Smooth muscle cell (in vitro differentiated cells): Measurements from ENCODE around the gene KIAA0513. TPM values are rescaled to one million over a fixed set of nuclear protein-coding genes. Genes with fewer than 3 reads are reported as not detected.

Experiments
- DNase-seq: peaks from one replicate; lab custom pipeline; 2025; ENCODE audit not compliant: unreplicated experiment; lab: John Stamatoyannopoulos, UW
- H2AFZ ChIP-seq: fragments of 200-600 bp; sonication (generic); 2 replicates; pipeline ENCODE4 v1.6.0; 2016; ENCODE audit warnings: antibody characterized with exemption, low read depth, mild to moderate bottlenecking
- H3F3A ChIP-seq: fragments of 200-600 bp; sonication (generic); 2 replicates; pipeline ENCODE4 v1.6.0; 2017; ENCODE audit warnings: antibody characterized with exemption, low read depth
- H3K27ac ChIP-seq: fragments of 200-600 bp; sonication (generic); 2 replicates; pipeline ENCODE4 v1.5.1; 2016; ENCODE audit warnings: low read depth, mild to moderate bottlenecking
- H3K27me3 ChIP-seq: fragments of 200-600 bp; sonication (generic); 2 replicates; pipeline ENCODE4 v1.6.1; 2016; ENCODE audit warnings: low read depth, mild to moderate bottlenecking
- H3K36me3 ChIP-seq: fragments of 200-600 bp; sonication (generic); 2 replicates; pipeline ENCODE4 v1.5.1; 2016; ENCODE audit warnings: low read depth
- H3K4me1 ChIP-seq: fragments of 200-600 bp; sonication (generic); 2 replicates; pipeline ENCODE4 v1.5.1; 2016; ENCODE audit warnings: low read depth
- H3K4me2 ChIP-seq: fragments of 200-600 bp; sonication (generic); 2 replicates; pipeline ENCODE4 v1.6.0; 2016; ENCODE audit warnings: mild to moderate bottlenecking
- H3K4me3 ChIP-seq: fragments of 200-600 bp; sonication (generic); 2 replicates; pipeline ENCODE4 v1.5.1; 2016; ENCODE audit warnings: mild to moderate bottlenecking
- H3K79me2 ChIP-seq: fragments of 200-600 bp; sonication (generic); 2 replicates; pipeline ENCODE4 v1.6.0; 2016; ENCODE audit warnings: low read depth, mild to moderate bottlenecking
- H3K9ac ChIP-seq: fragments of 200-600 bp; sonication (generic); 2 replicates; pipeline ENCODE4 v1.6.0; 2016; ENCODE audit warnings: low read depth
- H3K9me3 ChIP-seq: fragments of 200-600 bp; sonication (generic); replicated peaks from 2 replicates; pipeline ENCODE4 v1.5.1; 2016; ENCODE audit warnings: low read depth
- H4K20me1 ChIP-seq: fragments of 200-600 bp; sonication (generic); 2 replicates; pipeline ENCODE4 v1.6.0; 2016; ENCODE audit warnings: low read depth
- WGBS: methylation state at CpG from one replicate; pipeline ENCODE4 v1.1.7; 2016; ENCODE audit warnings: low lambda C conversion rate; 5-methylcytosine and 5-hydroxymethylcytosine counted together
- polyA plus RNA-seq: library from polyadenylated mRNA; unstranded; fragments of >200 nt; fragmentation: Nextera tagmentation; extraction: Ambion mirVana; gene quantifications from 2 replicates; pipeline ENCODE4 v1.2.1, GENCODE V29; 2016
- total RNA-seq: library from RNA; depleted of rRNA; stranded (reverse); fragments of >200 nt; gene quantifications from 2 replicates; pipeline ENCODE4 v1.2.3, GENCODE V29; 2014
- TF ChIP-seq, protein P1 (sequence below): fragments of 200-600 bp; sonication (generic); IDR thresholded peaks from 2 replicates; pipeline ENCODE4 v1.5.1; 2017; ENCODE audit warnings: borderline replicate concordance, mild to moderate bottlenecking, antibody characterized with exemption; ENCODE audit not compliant: insufficient read depth, poor library complexity, severe bottlenecking

Gene KIAA0513
- total and polyA plus RNA-seq, 2 experiments from 2014 or later, result 3.2 to 3.3 TPM

GRCh38 chr16:85089525-85089924 is 61.9 kb downstream of the KIAA0513 start:
- Histone ChIP-seq H3K36me3 (no peaks in the 10 kb centered on the region), H4K20me1 (no peaks in the 10 kb centered on the region), H3K27me3 (no peaks in the 10 kb centered on the region), H3K9me3 (no peaks in the 10 kb centered on the region), H3K27ac (no peak overlapping the region), H3K4me2 (peak overlapping the region; percentile 12), H3K9ac (no peak overlapping the region), H3K4me1 (peaks cover 8% of the 10 kb centered on the region), H3K4me3 (no peak overlapping the region), H3K79me2 (no peaks in the 10 kb centered on the region), H2AFZ (no peak overlapping the region), H3F3A (no peaks in the 10 kb centered on the region)
- WGBS, result 53% methylated on average over 16 of the region's 16 CpGs
- TF ChIP-seq, protein P1, sequence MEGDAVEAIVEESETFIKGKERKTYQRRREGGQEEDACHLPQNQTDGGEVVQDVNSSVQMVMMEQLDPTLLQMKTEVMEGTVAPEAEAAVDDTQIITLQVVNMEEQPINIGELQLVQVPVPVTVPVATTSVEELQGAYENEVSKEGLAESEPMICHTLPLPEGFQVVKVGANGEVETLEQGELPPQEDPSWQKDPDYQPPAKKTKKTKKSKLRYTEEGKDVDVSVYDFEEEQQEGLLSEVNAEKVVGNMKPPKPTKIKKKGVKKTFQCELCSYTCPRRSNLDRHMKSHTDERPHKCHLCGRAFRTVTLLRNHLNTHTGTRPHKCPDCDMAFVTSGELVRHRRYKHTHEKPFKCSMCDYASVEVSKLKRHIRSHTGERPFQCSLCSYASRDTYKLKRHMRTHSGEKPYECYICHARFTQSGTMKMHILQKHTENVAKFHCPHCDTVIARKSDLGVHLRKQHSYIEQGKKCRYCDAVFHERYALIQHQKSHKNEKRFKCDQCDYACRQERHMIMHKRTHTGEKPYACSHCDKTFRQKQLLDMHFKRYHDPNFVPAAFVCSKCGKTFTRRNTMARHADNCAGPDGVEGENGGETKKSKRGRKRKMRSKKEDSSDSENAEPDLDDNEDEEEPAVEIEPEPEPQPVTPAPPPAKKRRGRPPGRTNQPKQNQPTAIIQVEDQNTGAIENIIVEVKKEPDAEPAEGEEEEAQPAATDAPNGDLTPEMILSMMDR, result no peak
- DNase-seq, result no peak

DNA sequence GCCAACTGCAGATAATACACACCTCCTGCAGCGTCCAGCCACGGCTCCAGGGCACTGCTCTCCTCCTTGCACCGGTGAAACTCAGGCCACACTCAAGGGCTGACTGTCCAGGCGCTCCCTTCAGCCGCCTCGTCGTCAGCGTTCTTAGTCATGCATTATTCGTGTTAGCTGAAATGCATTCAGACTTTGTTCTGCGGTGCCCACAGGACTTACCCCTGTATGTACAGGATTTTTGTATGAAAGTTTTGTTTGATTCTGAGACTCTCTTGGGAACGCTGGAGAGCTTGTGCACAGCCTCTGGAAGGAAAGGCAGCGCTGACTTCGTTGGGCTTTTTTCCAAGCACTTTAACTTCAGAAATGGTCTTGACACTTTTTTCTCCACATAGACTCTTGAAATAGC is 62.6 kb downstream of the KIAA0513 start:
- 61% methylated on average over 13 of the region's 13 CpGs for WGBS
- no peaks in the 10 kb centered on the region for H4K20me1 ChIP-seq

GRCh38 chr16:85090873-85091521 is 63.4 kb downstream of the KIAA0513 start:
- WGBS, result 71% methylated on average over 8 of the region's 8 CpGs
- no peaks in the 10 kb centered on the region for H3K36me3 ChIP-seq
- H3K4me1 ChIP-seq, result peaks cover 8% of the 10 kb centered on the region
- no peaks in the 10 kb centered on the region for H4K20me1 ChIP-seq
- no peak overlapping the region for H3K9ac ChIP-seq
- no peaks in the 10 kb centered on the region for H3F3A ChIP-seq
- no peaks in the 10 kb centered on the region for H3K27me3 ChIP-seq
- peak overlapping the region; percentile 37 for H3K27ac ChIP-seq
- no peaks in the 10 kb centered on the region for H3K79me2 ChIP-seq
- no peak overlapping the region for H3K4me2 ChIP-seq
- H3K4me3 ChIP-seq, result no peak overlapping the region
- no peaks in the 10 kb centered on the region for H3K9me3 ChIP-seq
- H2AFZ ChIP-seq, result no peak overlapping the region
- DNase-seq, result no peak
- TF ChIP-seq, protein P1, result no peak

More for the DNA sequence above, 62.6 kb downstream of the KIAA0513 start:
- peak overlapping the region; percentile 33 for H3K27ac ChIP-seq
- H3K4me2 ChIP-seq, result peak overlapping the region; percentile 12
- peaks cover 8% of the 10 kb centered on the region for H3K4me1 ChIP-seq
- H3K79me2 ChIP-seq, result no peaks in the 10 kb centered on the region
- TF ChIP-seq, protein P1, result no peak
- no peaks in the 10 kb centered on the region for H3F3A ChIP-seq
- no peak overlapping the region for H3K9ac ChIP-seq
- H3K9me3 ChIP-seq, result no peaks in the 10 kb centered on the region
- no peak overlapping the region for H2AFZ ChIP-seq
- no peaks in the 10 kb centered on the region for H3K36me3 ChIP-seq
- DNase-seq, result no peak
- no peaks in the 10 kb centered on the region for H3K27me3 ChIP-seq
- H3K4me3 ChIP-seq, result no peak overlapping the region

GRCh38 chr16:85091522-85091910 is 63.9 kb downstream of the KIAA0513 start:
- no peaks in the 10 kb centered on the region for H3K27me3 ChIP-seq
- TF ChIP-seq, protein P1, result no peak
- H4K20me1 ChIP-seq, result no peaks in the 10 kb centered on the region
- no peak overlapping the region for H2AFZ ChIP-seq
- H3K4me2 ChIP-seq, result no peak overlapping the region
- peak overlapping the region; percentile 37 for H3K27ac ChIP-seq
- H3K79me2 ChIP-seq, result no peaks in the 10 kb centered on the region
- DNase-seq, result no peak
- no peaks in the 10 kb centered on the region for H3K9me3 ChIP-seq
- H3F3A ChIP-seq, result no peaks in the 10 kb centered on the region
- 57% methylated on average over 7 of the region's 7 CpGs for WGBS
- H3K36me3 ChIP-seq, result no peaks in the 10 kb centered on the region
- H3K4me3 ChIP-seq, result no peak overlapping the region
- H3K4me1 ChIP-seq, result peaks cover 8% of the 10 kb centered on the region
- H3K9ac ChIP-seq, result no peak overlapping the region
